Measurements from ENCODE around the gene DMD.

DMD gene

GRCh38 chrX:31820430-31821210 is 1390.7 kb downstream of the DMD start:
- no peak for DNase-seq

- DNase-seq: no peak
Observed at GRCh38 chrX:31819455-31819854, 1391.9 kb downstream of the DMD start.

- no peak for DNase-seq
Observed at GRCh38 chrX:31811106-31811505, 1400.2 kb downstream of the DMD start.

- DNase-seq: no peak
Observed at GRCh38 chrX:31808357-31808756, 1403.0 kb downstream of the DMD start.

GRCh38 chrX:31807165-31807564 is 1404.2 kb downstream of the DMD start:
- DNase-seq: no peak

- no peak for DNase-seq
Observed at GRCh38 chrX:31805781-31806180, 1405.6 kb downstream of the DMD start.

- DNase-seq: no peak
Observed at GRCh38 chrX:31800219-31800618, 1411.1 kb downstream of the DMD start.

GRCh38 chrX:31796624-31797023 is 1414.7 kb downstream of the DMD start:
- no peak for DNase-seq

- no peak for DNase-seq
Observed at GRCh38 chrX:31747411-31747810, 1463.9 kb downstream of the DMD start.

GRCh38 chrX:31743004-31743403 is 1468.3 kb downstream of the DMD start:
- DNase-seq: no peak

GRCh38 chrX:31717474-31717873 is 1493.9 kb downstream of the DMD start:
- no peak for DNase-seq

GRCh38 chrX:31715675-31716074 is 1495.7 kb downstream of the DMD start:
- no peak for DNase-seq

- no peak for DNase-seq
Observed at GRCh38 chrX:31714797-31715196, 1496.6 kb downstream of the DMD start.

GRCh38 chrX:31713120-31713519 is 1498.2 kb downstream of the DMD start:
- DNase-seq: no peak

GRCh38 chrX:31711166-31711565 is 1500.2 kb downstream of the DMD start:
- DNase-seq: no peak

GRCh38 chrX:31708116-31708515 is 1503.2 kb downstream of the DMD start:
- DNase-seq: no peak

- DNase-seq: no peak
Observed at GRCh38 chrX:31706466-31706865, 1504.9 kb downstream of the DMD start.

GRCh38 chrX:31705816-31706215 is 1505.5 kb downstream of the DMD start:
- no peak for DNase-seq

- DNase-seq: no peak
Observed at GRCh38 chrX:31704938-31705337, 1506.4 kb downstream of the DMD start.

GRCh38 chrX:31702222-31702621 is 1509.1 kb downstream of the DMD start:
- no peak for DNase-seq

- DNase-seq: no peak
Observed at GRCh38 chrX:31697294-31697916, 1513.9 kb downstream of the DMD start.

GRCh38 chrX:31679861-31680260 is 1531.5 kb downstream of the DMD start:
- DNase-seq: no peak

- no peak for DNase-seq
Observed at GRCh38 chrX:31670245-31670644, 1541.1 kb downstream of the DMD start.

GRCh38 chrX:31665454-31665853 is 1545.9 kb downstream of the DMD start:
- no peak for DNase-seq

GRCh38 chrX:31663172-31663571 is 1548.2 kb downstream of the DMD start:
- DNase-seq: no peak
